Endometrial microvascular endothelial cells (primary cell): Measurements from ENCODE around the gene PLEKHG3. TPM values are rescaled to one million over a fixed set of nuclear protein-coding genes. Genes with fewer than 3 reads are reported as not detected.

Experiments
- in situ Hi-C: cut with HindIII; loops from 2 replicates; pipeline ENCODE4 v1.10.0; 2017; ENCODE audit warnings: low sequenced_read_pairs, low pct_unique_long_range_greater_than_20kb; ENCODE audit errors: inconsistent ontology term
- total RNA-seq: library from RNA; depleted of rRNA; stranded (reverse); fragments of >200 nt; gene quantifications from one replicate; pipeline ENCODE4 v1.2.3, GENCODE V29; 2015; ENCODE audit errors: inconsistent ontology term

The PLEKHG3 gene
- total RNA-seq, 1 donor from 2014 or later: 0.28 TPM

GRCh38 chr14:64768401-64769095 lies 64.3 kb downstream of the PLEKHG3 start:
- in situ Hi-C loops: no loop called here

- in situ Hi-C loops: no loop called here
These were observed 65.1 kb downstream of the PLEKHG3 start for GRCh38 chr14:64769096-64770020.

- in situ Hi-C loops: no loop called here
These were observed 66.5 kb downstream of the PLEKHG3 start for GRCh38 chr14:64770751-64771150.

GRCh38 chr14:64771161-64771560 lies 66.9 kb downstream of the PLEKHG3 start:
- in situ Hi-C loops: no loop called here

DNA sequence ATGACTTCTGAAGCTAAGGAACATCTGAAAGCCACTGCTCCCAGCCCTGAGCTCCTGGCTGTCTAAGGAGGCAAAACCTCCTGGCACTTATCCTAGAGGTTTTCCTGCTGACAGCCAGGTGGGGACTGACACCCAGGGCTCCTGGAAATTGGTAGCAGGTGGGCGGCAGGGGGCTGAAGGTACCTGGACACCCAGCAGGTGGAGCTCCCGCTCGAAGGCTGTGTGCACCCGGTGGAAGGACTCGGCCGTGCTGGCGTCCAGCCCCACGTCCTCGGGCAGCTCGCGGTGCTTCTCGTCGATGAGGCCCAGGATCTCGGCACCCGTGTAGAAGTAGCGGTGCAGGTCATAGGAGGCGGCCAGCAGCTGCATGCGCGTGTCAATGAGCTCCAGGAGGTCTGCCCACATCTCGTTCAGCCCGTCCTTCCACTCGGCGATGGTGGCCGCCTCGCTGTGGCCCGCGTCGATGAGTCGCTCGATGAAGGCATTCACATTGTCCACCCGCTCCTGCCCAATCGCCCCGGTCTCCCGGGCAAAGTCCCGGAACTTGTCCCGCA lies 68.2 kb downstream of the PLEKHG3 start:
- in situ Hi-C loops: no loop called here

- in situ Hi-C loops: no loop called here
These were observed 68.8 kb downstream of the PLEKHG3 start for GRCh38 chr14:64773046-64773445.

DNA sequence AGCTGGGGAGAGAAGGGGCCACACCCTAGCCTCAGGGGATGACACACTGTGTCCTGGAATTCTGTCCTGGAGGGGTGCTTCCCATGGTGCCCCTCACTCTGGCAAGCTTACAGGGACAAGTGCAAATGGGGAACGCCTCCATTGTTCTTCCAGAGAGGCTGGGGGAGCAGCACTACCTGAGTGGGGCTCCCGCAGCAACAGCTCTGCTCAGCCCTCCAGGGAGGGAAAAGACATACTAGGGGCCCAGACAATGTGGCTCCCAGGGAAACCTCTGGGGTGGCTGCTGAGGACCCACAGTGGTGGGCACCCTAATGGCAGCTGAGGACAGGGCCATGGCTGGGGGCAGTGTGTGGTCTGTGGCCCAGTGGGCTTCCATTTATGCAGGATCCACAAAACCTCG lies 69.4 kb downstream of the PLEKHG3 start:
- in situ Hi-C loops: no loop called here

GRCh38 chr14:64774272-64774671 lies 70.0 kb downstream of the PLEKHG3 start:
- in situ Hi-C loops: no loop called here

DNA sequence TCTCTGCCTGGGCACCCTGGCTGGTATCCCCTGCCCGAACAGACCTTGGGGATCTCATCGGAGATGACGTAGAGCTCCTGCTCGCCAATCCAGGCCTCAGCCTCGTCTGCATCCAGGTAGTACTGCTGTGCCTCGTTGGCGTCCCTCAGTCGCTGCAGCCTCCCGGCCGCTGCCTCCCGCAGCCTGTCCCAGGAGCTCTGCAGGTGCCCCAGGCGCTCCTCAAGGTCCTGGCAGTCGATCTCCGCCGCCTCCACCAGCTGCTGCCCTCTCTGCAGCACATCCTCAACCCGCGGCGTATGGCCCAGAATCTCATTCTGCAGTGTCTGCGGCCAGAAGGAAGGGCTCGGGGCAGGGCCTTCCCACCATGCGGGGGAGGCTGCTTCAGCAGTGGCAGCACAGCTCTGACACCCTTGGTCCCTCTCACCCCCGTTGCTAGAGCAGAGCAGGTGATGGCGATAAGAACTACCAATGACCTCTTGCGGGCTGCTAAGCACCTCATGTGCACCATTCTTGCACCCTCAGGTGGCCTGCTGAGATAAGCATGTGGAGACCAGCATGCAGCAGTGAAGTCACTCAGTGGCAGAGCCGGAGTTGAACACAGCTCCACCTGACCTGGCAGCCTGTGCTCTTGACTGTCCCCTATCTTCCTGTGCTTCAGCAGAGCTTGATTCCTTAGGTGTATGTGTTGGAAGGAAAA lies 71.0 kb downstream of the PLEKHG3 start:
- in situ Hi-C loops: no loop called here

- in situ Hi-C loops: no loop called here
These were observed 73.2 kb downstream of the PLEKHG3 start for GRCh38 chr14:64777461-64777860.

DNA sequence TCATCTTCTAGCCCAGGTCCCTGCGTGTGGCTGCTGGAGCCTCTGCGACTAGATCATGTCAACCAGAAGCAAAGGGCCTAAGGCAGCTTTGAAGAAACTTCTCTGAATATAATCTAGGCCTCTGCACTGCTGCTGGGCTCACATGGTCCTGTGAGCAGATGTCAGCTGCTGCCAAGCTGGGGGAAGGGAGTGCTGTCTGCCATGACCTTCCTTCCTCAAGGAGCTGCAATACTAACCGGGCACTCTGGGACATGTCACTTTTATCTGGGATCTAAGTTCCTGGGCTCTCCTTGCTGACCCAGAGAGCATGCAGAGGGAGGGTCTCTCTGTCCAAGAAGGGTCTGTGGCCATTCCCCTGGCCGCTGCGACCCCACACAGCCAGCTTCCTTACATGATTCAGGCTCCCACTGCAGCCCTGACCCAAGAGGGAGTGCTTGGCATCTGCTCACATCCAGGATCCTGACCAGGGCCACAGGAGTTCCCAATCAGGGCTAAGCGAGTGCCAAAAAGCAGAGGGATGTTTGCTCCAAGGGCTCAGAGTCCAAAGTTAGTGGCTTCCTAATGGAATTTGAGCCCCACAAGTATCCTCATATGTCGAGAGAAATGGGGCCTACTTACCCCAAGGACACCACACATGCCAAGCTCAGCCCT lies 74.0 kb downstream of the PLEKHG3 start:
- in situ Hi-C loops: no loop called here

- in situ Hi-C loops: no loop called here
These were observed 75.2 kb downstream of the PLEKHG3 start for GRCh38 chr14:64779472-64779871.

DNA sequence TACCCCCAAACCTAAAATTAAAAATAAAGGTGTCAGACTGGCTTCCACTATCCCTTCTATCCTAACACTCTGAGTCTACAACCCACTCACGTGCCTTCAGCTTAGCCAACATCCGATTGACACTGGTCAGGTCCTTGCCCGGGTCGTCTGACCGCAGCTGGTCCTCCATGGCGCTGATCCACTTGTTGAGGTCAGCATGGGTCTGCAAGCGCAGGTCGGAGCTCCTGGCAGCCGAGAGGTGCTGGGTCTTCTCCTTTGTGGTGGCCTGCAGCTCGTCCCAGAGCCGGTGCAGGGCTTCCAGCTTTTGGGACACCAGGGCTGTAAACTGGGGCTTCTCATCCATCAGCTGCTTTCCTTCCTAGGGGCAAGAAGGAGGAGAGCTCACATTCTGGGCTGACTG lies 78.0 kb downstream of the PLEKHG3 start:
- in situ Hi-C loops: no loop called here

GRCh38 chr14:64784006-64784405 lies 79.8 kb downstream of the PLEKHG3 start:
- in situ Hi-C loops: no loop called here

DNA sequence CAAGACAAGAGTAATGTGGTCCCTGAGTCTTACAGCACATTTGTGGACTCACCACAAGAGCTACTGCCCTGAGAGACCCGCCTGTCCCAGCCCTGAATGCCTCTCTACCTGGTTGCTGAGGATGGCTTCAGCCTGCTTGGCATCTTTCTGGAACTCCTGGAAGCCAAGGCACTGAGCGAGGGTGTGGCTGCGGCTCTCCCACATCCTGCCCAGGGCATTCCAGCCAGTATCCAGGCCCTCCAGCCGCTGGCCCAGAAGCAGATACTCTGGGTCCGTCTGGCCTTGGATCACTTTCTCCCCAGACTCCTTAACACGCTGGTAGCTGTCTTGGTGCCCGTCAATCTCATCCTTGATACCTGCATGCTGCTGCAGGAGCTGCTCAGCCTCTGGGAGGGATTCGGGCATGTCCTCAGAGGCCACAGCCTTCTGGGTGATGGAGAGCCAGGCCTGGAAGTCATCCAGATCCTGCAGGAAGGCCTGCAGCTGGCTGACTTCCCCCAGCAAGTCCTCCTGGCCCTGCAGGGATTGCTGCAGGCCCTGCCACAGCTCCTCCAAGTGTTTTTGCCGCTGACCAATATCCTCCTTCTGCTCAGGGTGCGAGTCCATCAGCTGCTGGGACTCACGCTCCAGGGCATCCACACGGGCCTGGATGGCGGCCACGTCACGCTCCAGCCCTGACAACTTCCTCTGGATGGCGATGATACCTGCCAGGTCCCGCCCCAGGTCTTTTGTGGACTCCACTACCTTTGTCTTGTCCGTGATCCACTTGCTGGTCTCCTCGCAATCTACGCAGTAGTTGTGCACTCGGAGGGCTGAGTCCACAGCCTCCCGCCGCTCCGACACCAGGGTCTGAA lies 82.3 kb downstream of the PLEKHG3 start:
- in situ Hi-C loops: no loop called here

- in situ Hi-C loops: no loop called here
These were observed 83.4 kb downstream of the PLEKHG3 start for GRCh38 chr14:64787619-64788018.

DNA sequence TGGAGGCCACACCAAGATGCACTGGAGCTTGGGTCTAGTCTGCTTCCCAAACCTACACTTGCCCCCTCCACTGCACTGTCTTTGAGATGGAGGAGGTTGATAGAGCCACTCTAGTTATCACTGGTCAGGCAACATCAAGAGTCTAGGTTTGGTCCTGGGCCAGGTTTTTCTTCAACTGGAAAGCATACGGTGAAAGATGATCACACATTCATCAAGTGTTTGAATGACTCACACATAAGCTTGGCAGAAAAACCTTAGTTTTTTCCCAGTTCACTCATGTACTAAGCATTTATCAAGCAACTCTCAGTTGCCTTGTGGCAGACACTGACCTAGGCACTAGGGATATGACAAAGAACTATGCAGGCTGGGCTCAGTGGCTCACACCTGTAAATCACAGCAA lies 84.5 kb downstream of the PLEKHG3 start:
- in situ Hi-C loops: no loop called here

DNA sequence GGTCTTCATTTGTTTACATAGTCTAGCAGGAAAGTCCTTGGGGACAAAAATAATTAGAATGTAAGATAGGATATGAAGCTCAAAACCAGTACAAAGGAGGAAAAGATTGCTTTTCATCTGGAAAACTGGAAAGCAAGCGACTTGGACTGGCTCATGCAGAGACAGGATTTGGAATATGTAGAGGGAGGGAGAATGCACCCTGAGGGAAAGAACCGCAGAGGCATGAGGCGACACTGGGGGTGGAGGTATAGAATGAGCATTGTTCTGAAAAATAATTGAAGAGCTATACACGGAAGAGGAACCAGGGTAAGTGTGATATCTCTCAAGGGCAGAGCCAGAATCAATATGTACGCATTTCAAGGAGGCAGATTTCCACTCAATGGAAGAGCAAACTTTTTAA lies 85.5 kb downstream of the PLEKHG3 start:
- in situ Hi-C loops: no loop called here
